HG03095 (cell line): ENCODE results near the gene NAT10.
A peak's percentile ranks its signal among the peaks of the same experiment; 100 is the strongest.

Experiments used
- ATAC-seq: cut with Tn5 transposase; IDR thresholded peaks from one replicate; pipeline ENCODE4 v1.9.1; 2021; ENCODE audit warnings: moderate library complexity; ENCODE audit not compliant: unreplicated experiment

The NAT10 gene

GRCh38 chr11:34148504-34149165 lies 43.2 kb downstream of the NAT10 start:
- no peak for ATAC-seq

- ATAC-seq, result no peak
These were observed 43.8 kb downstream of the NAT10 start for GRCh38 chr11:34149274-34149673.

- no peak for ATAC-seq
These were observed 44.4 kb downstream of the NAT10 start for GRCh38 chr11:34149786-34150185.

- ATAC-seq, result no peak
These were observed 45.2 kb downstream of the NAT10 start for GRCh38 chr11:34150494-34151151.

GRCh38 chr11:34151166-34151565 lies 45.7 kb downstream of the NAT10 start:
- ATAC-seq, result no peak

- no peak for ATAC-seq
These were observed 46.8 kb downstream of the NAT10 start for GRCh38 chr11:34151916-34152845.

GRCh38 chr11:34154059-34154875 lies 48.8 kb downstream of the NAT10 start:
- ATAC-seq, result peak; percentile 74

GRCh38 chr11:34155057-34155756 lies 49.8 kb downstream of the NAT10 start:
- no peak for ATAC-seq

- ATAC-seq, result no peak
These were observed 50.3 kb downstream of the NAT10 start for GRCh38 chr11:34155757-34156062.

GRCh38 chr11:34157163-34157562 lies 51.7 kb downstream of the NAT10 start:
- ATAC-seq, result no peak

GRCh38 chr11:34158661-34159060 lies 53.2 kb downstream of the NAT10 start:
- ATAC-seq, result no peak

GRCh38 chr11:34160049-34160721 lies 54.8 kb downstream of the NAT10 start:
- ATAC-seq, result no peak

- no peak for ATAC-seq
These were observed 55.4 kb downstream of the NAT10 start for GRCh38 chr11:34160791-34161190.

GRCh38 chr11:34161361-34161760 lies 55.9 kb downstream of the NAT10 start:
- no peak for ATAC-seq

GRCh38 chr11:34161812-34162492 lies 56.5 kb downstream of the NAT10 start:
- no peak for ATAC-seq

- no peak for ATAC-seq
These were observed 57.0 kb downstream of the NAT10 start for GRCh38 chr11:34162493-34162820.

- no peak for ATAC-seq
These were observed 57.4 kb downstream of the NAT10 start for GRCh38 chr11:34162856-34163255.

- ATAC-seq, result no peak
These were observed 59.7 kb downstream of the NAT10 start for GRCh38 chr11:34165121-34165520.

GRCh38 chr11:34165786-34166555 lies 60.5 kb downstream of the NAT10 start:
- no peak for ATAC-seq
